SK-N-SH (cell line): Measurements from ENCODE around the gene RNF157. TPM values are rescaled to one million over a fixed set of nuclear protein-coding genes. Genes with fewer than 3 reads are reported as not detected.

Experiments
- CTCF ChIA-PET: fragments of 300-600, 350-600 bp; formaldehyde crosslinking; extraction: SDS; loops from one replicate; lab custom pipeline; 2021; lab: Yijun Ruan, JAX
- POLR2A ChIA-PET: fragments of 350-600 bp; sonication (Branson Sonifier 250); formaldehyde crosslinking; extraction: SDS; loops from one replicate; lab custom pipeline; 2020; ENCODE audit warnings: antibody characterized with exemption, inconsistent platforms; lab: Yijun Ruan, JAX
- DNase-seq: peaks from one replicate; pipeline ENCODE4 v3.0.0; 2012
- H2AFZ ChIP-seq: fragments of 200-600 bp; sonication (generic); 2 replicates; pipeline ENCODE4 v1.8.1; 2016; ENCODE audit warnings: antibody characterized with exemption, mild to moderate bottlenecking, low read depth
- H3F3A ChIP-seq: fragments of 200-600 bp; sonication (generic); replicated peaks from 2 replicates; pipeline ENCODE3; 2016; ENCODE audit warnings: antibody characterized with exemption, mild to moderate bottlenecking; ENCODE audit not compliant: insufficient read depth
- H3K27ac ChIP-seq, 2 experiments: fragments of 200-500 bp in 1 of 2; fragments of 200-600 bp in 1 of 2; sonication (Bioruptor generic) in 1 of 2; sonication (generic), shearing (Covaris generic) in 1 of 2; 2 replicates each; pipeline versions ENCODE4 v1.5.1 to v1.6.1; 2014 to 2016; ENCODE audit warnings: low read depth in 2 of 2, inconsistent platforms in 1 of 2, low read length in 1 of 2, mild to moderate bottlenecking in 1 of 2, mixed read lengths in 1 of 2
- H3K27me3 ChIP-seq: fragments of 200-600 bp; sonication (generic), shearing (Covaris generic); 2 replicates; pipeline ENCODE4 v1.6.1; 2016; ENCODE audit warnings: mixed run types; ENCODE audit not compliant: insufficient read depth
- H3K36me3 ChIP-seq, 2 experiments: fragments of 200-500 bp in 1 of 2; fragments of 200-600 bp in 1 of 2; sonication (Bioruptor generic) in 1 of 2; sonication (generic) in 1 of 2; replicated peaks in 1 of 2; 2 replicates each; pipeline versions ENCODE3 to v1.5.1; 2014 to 2016; ENCODE audit warnings: low read length in 1 of 2, mild to moderate bottlenecking in 1 of 2; ENCODE audit not compliant: insufficient read depth in 2 of 2, control insufficient read depth in 1 of 2
- H3K4me1 ChIP-seq, 2 experiments: fragments of 200-500 bp in 1 of 2; fragments of 200-600 bp in 1 of 2; sonication (Bioruptor generic) in 1 of 2; sonication (generic), shearing (Covaris generic) in 1 of 2; 2 replicates each; pipeline versions ENCODE4 v1.5.1 to v1.6.1; 2014 to 2016; ENCODE audit warnings: low read depth in 1 of 2, low read length in 1 of 2, mixed run types in 1 of 2; ENCODE audit not compliant: insufficient read depth in 2 of 2, control insufficient read depth in 1 of 2
- H3K4me2 ChIP-seq: fragments of 200-600 bp; sonication (generic), shearing (Covaris generic); 2 replicates; pipeline ENCODE4 v1.6.1; 2017; ENCODE audit warnings: mixed run types
- H3K4me3 ChIP-seq, 2 experiments: fragments of 200-500 bp in 1 of 2; fragments of 200-600 bp in 1 of 2; sonication (Bioruptor generic) in 1 of 2; sonication (generic), shearing (Covaris generic) in 1 of 2; 2 replicates each; pipeline versions ENCODE4 v1.5.1 to v1.8.1; 2014 to 2016; ENCODE audit warnings: low read depth in 2 of 2, inconsistent platforms in 1 of 2, low read length in 1 of 2, mild to moderate bottlenecking in 1 of 2, mixed read lengths in 1 of 2, moderate library complexity in 1 of 2
- H3K79me2 ChIP-seq: fragments of 200-600 bp; sonication (generic); 2 replicates; pipeline ENCODE4 v1.8.1; 2017; ENCODE audit warnings: mild to moderate bottlenecking; ENCODE audit not compliant: insufficient read depth
- H3K9ac ChIP-seq: fragments of 200-600 bp; sonication (generic); 2 replicates; pipeline ENCODE4 v1.6.1; 2017; ENCODE audit warnings: mixed run types
- H3K9me2 ChIP-seq: fragments of 200-600 bp; sonication (generic); 2 replicates; pipeline ENCODE4 v1.6.1; 2017; ENCODE audit warnings: mixed run types
- H3K9me3 ChIP-seq: fragments of 200-600 bp; sonication (generic); 2 replicates; pipeline ENCODE4 v1.6.1; 2017; ENCODE audit warnings: mixed run types, mild to moderate bottlenecking, moderate library complexity
- H4K20me1 ChIP-seq: fragments of 200-600 bp; sonication (generic); 2 replicates; pipeline ENCODE4 v1.6.1; 2017; ENCODE audit warnings: mild to moderate bottlenecking, mixed run types; ENCODE audit not compliant: insufficient read depth
- FOXJ3 ChIP-seq: sonication (generic); formaldehyde crosslinking; IDR thresholded peaks from 2 replicates; pipeline ENCODE4 v1.5.1; 2020; ENCODE audit warnings: mild to moderate bottlenecking, missing genetic modification reagents
- NFIC ChIP-seq: IDR thresholded peaks from 2 replicates; pipeline ENCODE4 v1.4.0; 2012; ENCODE audit warnings: borderline replicate concordance
- RAD21 ChIP-seq: IDR thresholded peaks from 2 replicates; pipeline ENCODE4 v1.6.1; 2012; ENCODE audit warnings: mild to moderate bottlenecking, low read length
- RFX5 ChIP-seq: IDR thresholded peaks from 2 replicates; pipeline ENCODE4 v1.6.1; 2012; ENCODE audit warnings: mild to moderate bottlenecking, improper control_type of control experiment, low read length
- SIN3A ChIP-seq: IDR thresholded peaks from 2 replicates; pipeline ENCODE4 v1.6.1; 2012; ENCODE audit warnings: low read depth, mild to moderate bottlenecking, low read length, moderate library complexity, borderline replicate concordance
- SMC3 ChIP-seq: IDR thresholded peaks from 2 replicates; pipeline ENCODE4 v1.6.1; 2012; ENCODE audit warnings: low read depth, low read length, improper control_type of control experiment
- WGBS: methylation state at CpG from one replicate; pipeline ENCODE4 v1.1.6; 2017; ENCODE audit warnings: low lambda C conversion rate; 5-methylcytosine and 5-hydroxymethylcytosine counted together
- polyA plus RNA-seq, 3 experiments: library from polyadenylated mRNA; depleted of rRNA; stranded (reverse); fragments of >200 nt; gene quantifications; 2 replicates each; pipeline ENCODE4 v1.2.3, GENCODE V29; 2012
- TF ChIP-seq, protein P1 (sequence below): fragments of 200-600 bp; sonication (generic); IDR thresholded peaks from 2 replicates; pipeline ENCODE4 v1.6.1; 2017; ENCODE audit warnings: antibody characterized with exemption, mild to moderate bottlenecking, moderate library complexity
- TF ChIP-seq, protein P2 (sequence below): IDR thresholded peaks from 2 replicates; pipeline ENCODE4 v1.6.1; 2012; ENCODE audit warnings: mild to moderate bottlenecking, low read depth, low read length, moderate library complexity

The RNF157 gene
- polyA plus RNA-seq, 1 of the 3 experiments (the other 2 are of a cell fraction), result 5.2 TPM

DNA sequence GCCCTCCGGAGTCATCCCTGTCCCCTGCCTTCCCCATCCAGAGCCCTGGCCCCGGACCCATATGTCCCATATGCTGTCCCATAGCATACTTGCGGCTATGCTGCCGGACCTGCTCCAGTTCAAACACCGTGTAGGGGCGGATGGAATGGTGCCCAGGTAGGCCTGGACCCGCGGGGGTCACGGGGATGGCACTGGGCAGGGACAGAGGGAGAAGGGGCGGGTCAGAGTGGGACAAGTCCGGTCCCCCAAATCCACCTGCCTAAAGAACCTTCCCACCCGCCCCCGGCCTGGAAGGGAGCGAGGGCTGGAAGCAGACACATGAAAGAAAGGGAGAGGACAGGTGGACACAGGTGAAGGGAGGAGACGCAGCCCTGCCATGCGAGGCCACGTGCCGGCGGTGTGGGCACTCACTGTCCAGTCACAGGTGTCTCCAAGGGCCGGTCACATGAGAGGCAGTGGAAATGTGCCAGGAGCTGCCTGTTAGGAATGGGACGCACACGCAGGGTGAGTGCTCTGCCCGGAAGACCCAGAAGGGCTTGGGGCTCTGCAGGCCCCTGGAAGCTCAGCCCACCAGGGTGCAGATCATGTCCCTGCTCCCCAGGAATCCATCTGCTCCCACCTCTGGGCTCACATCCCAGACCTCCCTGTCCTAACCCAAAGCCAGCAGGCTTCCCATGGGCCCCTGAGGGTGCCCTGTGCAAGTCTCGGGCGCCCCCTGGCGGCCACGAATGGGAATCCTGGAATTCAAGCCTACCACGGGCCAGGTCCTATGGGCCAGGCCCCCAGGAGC lies 38.9 kb upstream of the RNF157 start:
- no peaks in the 10 kb centered on the region for H3K79me2 ChIP-seq
- H3K4me3 ChIP-seq, result no peak overlapping the region; a peak in 1 of 4 replicates
- no peak overlapping the region for H3K9ac ChIP-seq
- H3K27me3 ChIP-seq, result no peaks in the 10 kb centered on the region
- H3K27ac ChIP-seq, result no peak overlapping the region
- CTCF ChIA-PET, result interaction anchor here (0.5 to 8.8 kb wide), 106 partner anchors 10 to 488 kb away, joined by 3 to 332 read pairs (median 6); partner anchors contain the start of genes CDK3, EVPL, EXOC7 and FOXJ1
- no peaks in the 10 kb centered on the region for H3K9me2 ChIP-seq
- H3K4me2 ChIP-seq, result no peak overlapping the region
- H2AFZ ChIP-seq, result no peak overlapping the region
- peak; percentile 99 for DNase-seq
- H3K9me3 ChIP-seq, result no peaks in the 10 kb centered on the region
- H3K36me3 ChIP-seq, result no peaks in the 10 kb centered on the region
- no peaks in the 10 kb centered on the region for H4K20me1 ChIP-seq
- POLR2A ChIA-PET, result interaction anchor here (1.0 to 1.6 kb wide), 3 partner anchors 137 to 200 kb away, joined by 3 to 5 read pairs (median 4); partner anchors contain the start of gene ZACN
- peak; percentile 98 for TF ChIP-seq SMC3
- TF ChIP-seq, protein P1, sequence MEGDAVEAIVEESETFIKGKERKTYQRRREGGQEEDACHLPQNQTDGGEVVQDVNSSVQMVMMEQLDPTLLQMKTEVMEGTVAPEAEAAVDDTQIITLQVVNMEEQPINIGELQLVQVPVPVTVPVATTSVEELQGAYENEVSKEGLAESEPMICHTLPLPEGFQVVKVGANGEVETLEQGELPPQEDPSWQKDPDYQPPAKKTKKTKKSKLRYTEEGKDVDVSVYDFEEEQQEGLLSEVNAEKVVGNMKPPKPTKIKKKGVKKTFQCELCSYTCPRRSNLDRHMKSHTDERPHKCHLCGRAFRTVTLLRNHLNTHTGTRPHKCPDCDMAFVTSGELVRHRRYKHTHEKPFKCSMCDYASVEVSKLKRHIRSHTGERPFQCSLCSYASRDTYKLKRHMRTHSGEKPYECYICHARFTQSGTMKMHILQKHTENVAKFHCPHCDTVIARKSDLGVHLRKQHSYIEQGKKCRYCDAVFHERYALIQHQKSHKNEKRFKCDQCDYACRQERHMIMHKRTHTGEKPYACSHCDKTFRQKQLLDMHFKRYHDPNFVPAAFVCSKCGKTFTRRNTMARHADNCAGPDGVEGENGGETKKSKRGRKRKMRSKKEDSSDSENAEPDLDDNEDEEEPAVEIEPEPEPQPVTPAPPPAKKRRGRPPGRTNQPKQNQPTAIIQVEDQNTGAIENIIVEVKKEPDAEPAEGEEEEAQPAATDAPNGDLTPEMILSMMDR, result peak; percentile 99
- TF ChIP-seq NFIC, result no peak
- TF ChIP-seq, protein P2, sequence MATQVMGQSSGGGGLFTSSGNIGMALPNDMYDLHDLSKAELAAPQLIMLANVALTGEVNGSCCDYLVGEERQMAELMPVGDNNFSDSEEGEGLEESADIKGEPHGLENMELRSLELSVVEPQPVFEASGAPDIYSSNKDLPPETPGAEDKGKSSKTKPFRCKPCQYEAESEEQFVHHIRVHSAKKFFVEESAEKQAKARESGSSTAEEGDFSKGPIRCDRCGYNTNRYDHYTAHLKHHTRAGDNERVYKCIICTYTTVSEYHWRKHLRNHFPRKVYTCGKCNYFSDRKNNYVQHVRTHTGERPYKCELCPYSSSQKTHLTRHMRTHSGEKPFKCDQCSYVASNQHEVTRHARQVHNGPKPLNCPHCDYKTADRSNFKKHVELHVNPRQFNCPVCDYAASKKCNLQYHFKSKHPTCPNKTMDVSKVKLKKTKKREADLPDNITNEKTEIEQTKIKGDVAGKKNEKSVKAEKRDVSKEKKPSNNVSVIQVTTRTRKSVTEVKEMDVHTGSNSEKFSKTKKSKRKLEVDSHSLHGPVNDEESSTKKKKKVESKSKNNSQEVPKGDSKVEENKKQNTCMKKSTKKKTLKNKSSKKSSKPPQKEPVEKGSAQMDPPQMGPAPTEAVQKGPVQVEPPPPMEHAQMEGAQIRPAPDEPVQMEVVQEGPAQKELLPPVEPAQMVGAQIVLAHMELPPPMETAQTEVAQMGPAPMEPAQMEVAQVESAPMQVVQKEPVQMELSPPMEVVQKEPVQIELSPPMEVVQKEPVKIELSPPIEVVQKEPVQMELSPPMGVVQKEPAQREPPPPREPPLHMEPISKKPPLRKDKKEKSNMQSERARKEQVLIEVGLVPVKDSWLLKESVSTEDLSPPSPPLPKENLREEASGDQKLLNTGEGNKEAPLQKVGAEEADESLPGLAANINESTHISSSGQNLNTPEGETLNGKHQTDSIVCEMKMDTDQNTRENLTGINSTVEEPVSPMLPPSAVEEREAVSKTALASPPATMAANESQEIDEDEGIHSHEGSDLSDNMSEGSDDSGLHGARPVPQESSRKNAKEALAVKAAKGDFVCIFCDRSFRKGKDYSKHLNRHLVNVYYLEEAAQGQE, result 0 out of 2 replicates have a peak, but pooled peaks have one; percentile 63
- no peak for TF ChIP-seq RFX5
- 0 out of 2 replicates have a peak, but pooled peaks have one; percentile 25 for TF ChIP-seq SIN3A
- peak; percentile 97 for TF ChIP-seq RAD21
- WGBS, result 68% methylated on average over 28 of the region's 28 CpGs
- peaks cover 3% of the 10 kb centered on the region for H3F3A ChIP-seq
- H3K4me1 ChIP-seq, result peaks cover 5 to 10% of the 10 kb centered on the region in 2 experiments; a peak in 1 of 4 replicates

DNA sequence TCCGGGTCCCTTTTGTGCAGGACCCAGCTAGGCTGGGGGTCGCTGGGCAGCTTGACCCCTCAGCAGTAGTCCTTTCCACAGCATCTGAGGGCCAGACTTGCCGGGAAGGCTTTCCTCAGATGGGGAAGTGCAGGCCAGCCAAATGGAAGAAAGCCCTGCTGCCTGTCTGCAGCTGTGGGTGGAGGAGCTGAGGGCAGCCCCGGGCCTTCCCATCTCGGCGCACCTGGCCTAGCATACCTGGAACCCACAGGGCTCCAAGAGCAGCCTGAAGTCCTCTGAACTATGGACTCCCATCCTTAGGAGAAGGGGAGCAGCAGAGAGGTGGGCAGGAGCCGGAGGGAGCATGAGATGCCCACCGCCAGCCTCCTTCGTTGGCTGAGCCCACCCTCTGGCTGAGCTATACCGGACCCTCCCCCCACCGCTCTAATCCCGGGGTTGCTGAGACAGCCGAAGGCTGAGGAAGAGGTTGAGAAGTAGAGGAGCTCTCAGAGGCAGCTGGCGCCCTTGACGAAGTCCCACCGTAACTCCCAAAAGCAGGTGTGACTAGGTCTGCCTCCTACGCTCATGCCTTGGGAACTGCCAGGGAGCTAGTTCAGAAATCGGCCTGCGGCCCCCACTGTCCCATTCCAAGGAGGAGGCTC lies 38.1 kb upstream of the RNF157 start:
- WGBS, result 94% methylated on average over 15 of the region's 19 CpGs
- H2AFZ ChIP-seq, result no peak overlapping the region
- no peak overlapping the region for H3K27ac ChIP-seq
- TF ChIP-seq FOXJ3 (CRISPR knock-in tag), result no peak
- POLR2A ChIA-PET, result no interaction called here
- H3K36me3 ChIP-seq, result no peaks in the 10 kb centered on the region
- no peaks in the 10 kb centered on the region for H4K20me1 ChIP-seq
- H3F3A ChIP-seq, result peaks cover 3% of the 10 kb centered on the region
- H3K9me2 ChIP-seq, result no peaks in the 10 kb centered on the region
- H3K79me2 ChIP-seq, result no peaks in the 10 kb centered on the region
- peaks cover 5 to 10% of the 10 kb centered on the region in 2 experiments; a peak in 1 of 4 replicates for H3K4me1 ChIP-seq
- CTCF ChIA-PET, result interaction anchor here (0.8 to 8.8 kb wide), 33 partner anchors 9 to 347 kb away, joined by 3 to 332 read pairs (median 21); partner anchors contain the start of genes EXOC7, FOXJ1, QRICH2 and RNF157
- H3K9me3 ChIP-seq, result no peaks in the 10 kb centered on the region
- DNase-seq, result no peak
- H3K27me3 ChIP-seq, result no peaks in the 10 kb centered on the region
- H3K4me3 ChIP-seq, result no peak overlapping the region
- no peak overlapping the region for H3K4me2 ChIP-seq
- no peak overlapping the region for H3K9ac ChIP-seq
